Endothelial cell (in vitro differentiated cells): Measurements from ENCODE around the gene CHAT. TPM values are rescaled to one million over a fixed set of nuclear protein-coding genes. Genes with fewer than 3 reads are reported as not detected.
A peak's percentile ranks its signal among the peaks of the same experiment; 100 is the strongest.

ENCODE experiments used
- DNase-seq: peaks from one replicate; pipeline ENCODE4 v3.0.0; 2021; ENCODE audit warnings: low spot score
- H3K27ac Mint-ChIP-seq: one replicate; pipeline ENCODE4 v1.8.0; 2021; ENCODE audit warnings: mixed read lengths, inconsistent platforms; ENCODE audit not compliant: unreplicated experiment
- H3K27me3 Mint-ChIP-seq: one replicate; pipeline ENCODE4 v1.8.0; 2021; ENCODE audit warnings: mild to moderate bottlenecking, moderate library complexity, mixed read lengths, inconsistent platforms; ENCODE audit not compliant: unreplicated experiment
- H3K36me3 Mint-ChIP-seq: one replicate; pipeline ENCODE4 v1.8.0; 2021; ENCODE audit warnings: mild to moderate bottlenecking, low read depth, mixed read lengths, inconsistent platforms; ENCODE audit not compliant: unreplicated experiment
- H3K4me1 Mint-ChIP-seq: one replicate; pipeline ENCODE4 v1.8.0; 2021; ENCODE audit warnings: mild to moderate bottlenecking, mixed read lengths, inconsistent platforms; ENCODE audit not compliant: unreplicated experiment
- H3K4me3 Mint-ChIP-seq: one replicate; pipeline ENCODE4 v1.8.0; 2021; ENCODE audit warnings: mild to moderate bottlenecking, mixed read lengths, inconsistent platforms; ENCODE audit not compliant: unreplicated experiment
- H3K9me3 Mint-ChIP-seq: one replicate; pipeline ENCODE4 v1.8.0; 2021; ENCODE audit warnings: mixed read lengths, inconsistent platforms; ENCODE audit not compliant: unreplicated experiment
- CTCF ChIP-seq: fragments of 200-600 bp; sonication (generic); IDR thresholded peaks from one replicate; pipeline ENCODE4 v1.5.0; 2021; ENCODE audit warnings: antibody characterized with exemption; ENCODE audit not compliant: unreplicated experiment
- total RNA-seq: library from RNA; stranded (reverse); fragmentation: NEBNext Ultra II Directional; extraction: Animal tissue kit (Norgen Biotek cat#: 25700); gene quantifications from one replicate; pipeline ENCODE4 v1.2.1, GENCODE V29; 2021; ENCODE audit not compliant: unreplicated experiment

CHAT gene
- total RNA-seq, 1 donor from 2014 or later, result 0.23 TPM

- H3K4me1 Mint-ChIP-seq, result peaks cover 32% of the 10 kb centered on the region
- no peak for DNase-seq
- peaks cover 10% of the 10 kb centered on the region for H3K27me3 Mint-ChIP-seq
- no peak overlapping the region for H3K27ac Mint-ChIP-seq
- H3K9me3 Mint-ChIP-seq, result no peaks in the 10 kb centered on the region
- no peaks in the 10 kb centered on the region for H3K36me3 Mint-ChIP-seq
- no peak for TF ChIP-seq CTCF
- peak overlapping the region; percentile 67 for H3K4me3 Mint-ChIP-seq
These were observed 36.3 kb downstream of the CHAT start for GRCh38 chr10:49649936-49650723.

GRCh38 chr10:49650724-49651034, 36.8 kb downstream of the CHAT start:
- no peak for TF ChIP-seq CTCF
- Mint-ChIP-seq H3K9me3 (no peaks in the 10 kb centered on the region), H3K4me1 (peaks cover 34% of the 10 kb centered on the region), H3K4me3 (peak overlapping the region; percentile 67), H3K27me3 (peaks cover 10% of the 10 kb centered on the region), H3K36me3 (no peaks in the 10 kb centered on the region), H3K27ac (no peak overlapping the region)
- DNase-seq, result no peak

GRCh38 chr10:49651039-49651835, 37.4 kb downstream of the CHAT start:
- peaks cover 40% of the 10 kb centered on the region for H3K4me1 Mint-ChIP-seq
- no peak for DNase-seq
- H3K27ac Mint-ChIP-seq, result no peak overlapping the region
- H3K4me3 Mint-ChIP-seq, result no peak overlapping the region
- H3K36me3 Mint-ChIP-seq, result peaks cover under 1% of the 10 kb centered on the region
- peaks cover 10% of the 10 kb centered on the region for H3K27me3 Mint-ChIP-seq
- no peaks in the 10 kb centered on the region for H3K9me3 Mint-ChIP-seq
- TF ChIP-seq CTCF, result no peak

GRCh38 chr10:49651917-49652316, 38.1 kb downstream of the CHAT start:
- H3K27ac Mint-ChIP-seq, result no peak overlapping the region
- peaks cover 10% of the 10 kb centered on the region for H3K27me3 Mint-ChIP-seq
- no peak for TF ChIP-seq CTCF
- H3K4me1 Mint-ChIP-seq, result peaks cover 47% of the 10 kb centered on the region
- no peaks in the 10 kb centered on the region for H3K9me3 Mint-ChIP-seq
- DNase-seq, result no peak
- H3K4me3 Mint-ChIP-seq, result no peak overlapping the region
- H3K36me3 Mint-ChIP-seq, result peaks cover 3% of the 10 kb centered on the region
